HS-27A (cell line): Measurements from ENCODE around the gene NCSTN.

Experiments used
- DNase-seq: peaks from one replicate; pipeline ENCODE4 v3.0.0-alpha.2; 2012; ENCODE audit warnings: low read depth, missing footprints

Gene NCSTN

DNA sequence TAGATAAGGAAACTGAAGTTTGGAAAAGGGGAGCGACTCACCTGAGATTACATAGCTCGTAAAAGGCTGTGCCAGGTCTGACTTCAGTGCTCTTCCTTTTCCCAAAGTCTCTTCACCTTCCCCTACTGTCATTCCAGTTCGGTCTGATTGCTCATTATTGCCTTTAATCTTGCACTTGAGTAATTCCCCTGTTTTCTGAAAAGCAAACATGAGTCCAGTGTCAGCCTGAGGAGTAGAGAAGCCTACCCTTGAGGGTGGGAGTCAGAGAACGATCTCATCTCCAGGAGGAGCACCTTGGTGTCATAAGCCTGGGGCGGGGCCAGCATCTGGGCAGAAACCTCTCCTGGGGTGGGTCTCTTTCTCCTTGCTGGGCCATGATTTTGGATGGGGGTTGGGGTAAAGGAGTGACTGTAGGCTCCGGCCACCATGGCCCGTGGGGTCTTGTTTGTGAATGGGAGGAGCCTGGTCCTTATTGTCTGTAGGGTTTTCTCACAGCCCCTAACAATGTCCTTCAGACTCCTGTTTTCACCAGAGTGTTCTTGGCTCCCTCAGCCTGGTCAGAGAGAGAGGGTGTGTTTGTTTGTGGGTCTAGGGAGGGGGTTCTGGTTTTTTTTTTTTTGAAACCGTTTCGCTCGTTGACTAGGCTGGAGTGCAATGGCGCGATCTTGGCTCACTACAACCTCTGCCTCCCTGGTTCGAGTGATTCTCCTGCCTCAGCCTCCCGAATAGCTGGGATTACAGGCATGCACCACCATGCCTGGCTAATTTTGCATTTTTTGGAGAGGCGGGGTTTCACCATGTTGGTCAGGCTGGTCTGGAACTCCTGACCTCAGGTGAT, 63.2 kb downstream of the NCSTN start:
- DNase-seq: no peak

DNA sequence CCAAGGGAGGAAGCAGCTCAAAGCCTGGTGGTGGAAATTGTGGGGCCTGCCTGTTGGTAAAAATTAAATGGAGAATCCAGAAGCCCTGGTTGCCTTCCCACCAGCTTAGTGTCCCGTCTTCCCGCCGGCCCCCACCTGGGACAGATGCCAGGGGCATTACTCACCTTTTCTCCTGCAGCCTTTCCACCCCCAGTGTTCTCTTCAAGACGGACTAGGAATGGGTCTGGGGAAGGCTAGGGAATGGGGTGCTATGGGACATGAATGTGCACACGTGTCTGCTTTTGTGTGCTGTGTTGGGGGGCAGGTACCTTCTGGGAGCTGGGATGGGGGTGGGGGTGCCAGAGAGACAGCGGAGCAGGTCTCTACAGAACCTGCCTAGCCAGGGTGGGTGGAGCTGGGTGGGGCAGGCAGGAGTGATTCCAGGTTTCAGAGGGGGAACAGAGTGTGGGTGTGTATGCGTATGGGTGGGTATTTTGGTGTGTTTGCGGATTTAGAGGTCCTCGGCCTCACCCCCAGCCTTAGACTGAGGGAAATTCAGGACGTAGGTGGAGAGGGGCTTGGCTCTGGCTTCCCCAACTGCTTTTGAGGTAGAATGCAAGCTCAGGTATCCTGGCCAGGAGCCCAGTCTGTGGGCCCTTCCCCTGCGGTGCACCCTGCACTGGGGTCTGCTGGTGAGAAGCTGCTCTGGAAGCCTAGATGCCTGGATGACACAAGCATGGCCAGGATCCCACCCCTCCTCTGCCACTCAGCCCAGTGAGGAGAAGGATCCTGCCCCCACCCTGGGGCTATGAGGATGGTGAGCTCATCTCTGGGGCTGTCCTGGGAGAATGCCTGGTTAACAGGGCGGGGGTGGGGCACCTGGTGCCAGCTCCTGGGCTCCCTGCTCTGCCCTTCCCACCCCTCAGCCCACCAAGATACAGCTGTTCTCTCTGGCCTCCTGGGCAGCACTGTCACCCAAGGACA, 64.9 kb downstream of the NCSTN start:
- no peak for DNase-seq
